ENCODE results near the gene AKR1B15. TPM values are rescaled to one million over a fixed set of nuclear protein-coding genes. Genes with fewer than 3 reads are reported as not detected.

AKR1B15 gene
- total RNA-seq, 1 donor from 2014 or later, result not detected

DNA sequence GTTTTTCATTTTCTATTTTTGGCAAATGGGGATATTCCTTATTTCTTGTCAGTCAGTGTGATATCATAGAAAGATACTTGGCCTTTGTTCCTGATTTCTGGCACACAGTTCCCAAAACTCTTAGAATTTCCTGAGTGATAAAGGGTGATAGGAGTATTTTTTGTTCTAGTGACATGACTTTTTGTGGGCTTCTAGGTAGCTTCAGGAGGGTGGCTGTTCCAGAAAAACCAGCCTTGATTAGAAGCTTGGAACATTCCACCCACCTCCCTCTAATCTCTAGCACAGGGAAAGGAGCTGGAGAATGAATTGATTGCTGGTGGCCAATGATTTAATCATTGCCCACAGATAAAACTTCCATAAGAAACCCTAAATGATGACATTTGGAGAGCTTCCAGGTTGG, 80.5 kb downstream of the AKR1B15 start:
- DNase-seq, result no peak
- Histone ChIP-seq H3K4me1 (no peaks in the 10 kb centered on the region), H3K9me3 (replicated peaks) (no peaks in the 10 kb centered on the region), H3K4me3 (no peak overlapping the region), H3K27ac (replicated peaks) (no peak overlapping the region), H3K36me3 (no peaks in the 10 kb centered on the region), H3K27me3 (ENCODE audit: low read depth) (peaks cover 22% of the 10 kb centered on the region)
- TF ChIP-seq, protein P1, sequence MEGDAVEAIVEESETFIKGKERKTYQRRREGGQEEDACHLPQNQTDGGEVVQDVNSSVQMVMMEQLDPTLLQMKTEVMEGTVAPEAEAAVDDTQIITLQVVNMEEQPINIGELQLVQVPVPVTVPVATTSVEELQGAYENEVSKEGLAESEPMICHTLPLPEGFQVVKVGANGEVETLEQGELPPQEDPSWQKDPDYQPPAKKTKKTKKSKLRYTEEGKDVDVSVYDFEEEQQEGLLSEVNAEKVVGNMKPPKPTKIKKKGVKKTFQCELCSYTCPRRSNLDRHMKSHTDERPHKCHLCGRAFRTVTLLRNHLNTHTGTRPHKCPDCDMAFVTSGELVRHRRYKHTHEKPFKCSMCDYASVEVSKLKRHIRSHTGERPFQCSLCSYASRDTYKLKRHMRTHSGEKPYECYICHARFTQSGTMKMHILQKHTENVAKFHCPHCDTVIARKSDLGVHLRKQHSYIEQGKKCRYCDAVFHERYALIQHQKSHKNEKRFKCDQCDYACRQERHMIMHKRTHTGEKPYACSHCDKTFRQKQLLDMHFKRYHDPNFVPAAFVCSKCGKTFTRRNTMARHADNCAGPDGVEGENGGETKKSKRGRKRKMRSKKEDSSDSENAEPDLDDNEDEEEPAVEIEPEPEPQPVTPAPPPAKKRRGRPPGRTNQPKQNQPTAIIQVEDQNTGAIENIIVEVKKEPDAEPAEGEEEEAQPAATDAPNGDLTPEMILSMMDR (IDR thresholded peaks at IDR 0.05; ENCODE audit: borderline replicate concordance), result no peak
- intact Hi-C loops (cut with micrococcal nuclease), result no loop called here

Other genes with a start within 250 kb of the AKR1B15 start
- gene SLC35B4, start 232.2 kb upstream of the AKR1B15 start, total RNA-seq, result 5.1 TPM
- gene AKR1B1, start 90.0 kb upstream of the AKR1B15 start, total RNA-seq, result 280 TPM
- 0.22 TPM for gene AKR1B10, start 21.5 kb upstream of the AKR1B15 start, total RNA-seq
- 13.9 TPM for gene BPGM, start 97.7 kb downstream of the AKR1B15 start, total RNA-seq
- gene CALD1, start 230.5 kb downstream of the AKR1B15 start, total RNA-seq, result 122 TPM

Measured in left ventricle myocardium inferior (tissue), 1 donor.